ENCODE measurements around the gene CCM2L. TPM values are rescaled to one million over a fixed set of nuclear protein-coding genes. Genes with fewer than 3 reads are reported as not detected.

The CCM2L gene
- total and polyA plus RNA-seq, 2 donors (not counting 1 experiment from before 2014, with no cell fraction given): not detected

DNA sequence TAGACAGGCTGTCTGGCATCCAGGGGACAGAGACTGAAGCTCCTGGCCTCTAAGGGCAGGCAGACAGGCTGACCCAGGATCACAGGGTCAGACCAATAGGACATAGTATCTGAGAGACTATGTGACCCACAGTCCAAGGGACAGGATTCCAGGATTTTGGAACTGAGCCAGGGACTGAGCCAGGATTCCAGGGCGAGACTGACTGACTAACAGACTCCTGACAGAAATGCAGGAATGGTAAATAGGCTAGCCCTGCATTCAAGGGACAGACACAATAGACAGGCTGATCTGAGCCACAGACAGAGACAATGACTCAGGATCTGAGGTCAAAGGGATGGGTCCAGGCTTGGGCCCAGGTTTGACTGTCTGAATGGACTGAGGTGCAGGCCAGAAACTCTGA, 22.5 kb upstream of the CCM2L start:
- Histone ChIP-seq H3K9me3 (ENCODE audit: control extremely low read depth in 1 of 3, control insufficient read depth in 2 of 3, insufficient read depth in 1 of 3, low read length in 2 of 3) (no peaks in the 10 kb centered on the region), H3K4me2 (replicated peaks; ENCODE audit: low read depth, low read length, poor library complexity, severe bottlenecking) (no peak overlapping the region), H3K27ac (ENCODE audit: low read length in 2 of 2) (no peak overlapping the region), H3K79me2 (ENCODE audit: control insufficient read depth, insufficient read depth, low read length) (no peaks in the 10 kb centered on the region), H3K27me3 (replicated peaks in 1 of 4; ENCODE audit: control extremely low read depth in 1 of 4, control insufficient read depth in 3 of 4, insufficient read depth in 4 of 4, low read length in 3 of 4) (peaks cover 0 to 1% (median 0%) of the 10 kb centered on the region in 4 experiments), H4K20me1 (ENCODE audit: control insufficient read depth, insufficient read depth, low read length, poor library complexity, severe bottlenecking) (no peaks in the 10 kb centered on the region), H3K4me1 (ENCODE audit: control insufficient read depth in 2 of 2, insufficient read depth in 2 of 2, low read length in 2 of 2) (no peaks in the 10 kb centered on the region), H3K9ac (ENCODE audit: low read length) (no peak overlapping the region), H3K4me3 (ENCODE audit: control extremely low read depth in 1 of 5, extremely low read depth in 1 of 5, insufficient read depth in 1 of 5, low read depth in 2 of 5, low read length in 4 of 5) (no peak overlapping the region), H2AFZ (ENCODE audit: insufficient read depth, low read depth, low read length, poor library complexity, severe bottlenecking) (no peak overlapping the region), H3K36me3 (replicated peaks in 1 of 2; ENCODE audit: control extremely low read depth in 1 of 2, control insufficient read depth in 1 of 2, extremely low read depth in 1 of 2, insufficient read depth in 2 of 2, low read length in 1 of 2) (no peaks in the 10 kb centered on the region)
- H3K4me1 Mint-ChIP-seq: no peaks in the 10 kb centered on the region
- CTCF ChIA-PET: no interaction called here
- H3K27ac Mint-ChIP-seq: no peak overlapping the region
- H3K27me3 Mint-ChIP-seq: peaks cover 10% of the 10 kb centered on the region
- no peak for TF ChIP-seq EZH2 (IDR thresholded peaks at IDR 0.05; ENCODE audit: borderline replicate concordance, insufficient read depth, low read depth, low read length, poor library complexity, severe bottlenecking)
- TF ChIP-seq, protein P1, sequence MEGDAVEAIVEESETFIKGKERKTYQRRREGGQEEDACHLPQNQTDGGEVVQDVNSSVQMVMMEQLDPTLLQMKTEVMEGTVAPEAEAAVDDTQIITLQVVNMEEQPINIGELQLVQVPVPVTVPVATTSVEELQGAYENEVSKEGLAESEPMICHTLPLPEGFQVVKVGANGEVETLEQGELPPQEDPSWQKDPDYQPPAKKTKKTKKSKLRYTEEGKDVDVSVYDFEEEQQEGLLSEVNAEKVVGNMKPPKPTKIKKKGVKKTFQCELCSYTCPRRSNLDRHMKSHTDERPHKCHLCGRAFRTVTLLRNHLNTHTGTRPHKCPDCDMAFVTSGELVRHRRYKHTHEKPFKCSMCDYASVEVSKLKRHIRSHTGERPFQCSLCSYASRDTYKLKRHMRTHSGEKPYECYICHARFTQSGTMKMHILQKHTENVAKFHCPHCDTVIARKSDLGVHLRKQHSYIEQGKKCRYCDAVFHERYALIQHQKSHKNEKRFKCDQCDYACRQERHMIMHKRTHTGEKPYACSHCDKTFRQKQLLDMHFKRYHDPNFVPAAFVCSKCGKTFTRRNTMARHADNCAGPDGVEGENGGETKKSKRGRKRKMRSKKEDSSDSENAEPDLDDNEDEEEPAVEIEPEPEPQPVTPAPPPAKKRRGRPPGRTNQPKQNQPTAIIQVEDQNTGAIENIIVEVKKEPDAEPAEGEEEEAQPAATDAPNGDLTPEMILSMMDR (IDR thresholded peaks at IDR 0.05): no peak
- intact Hi-C loops (cut with micrococcal nuclease): no loop called here
- no peak for ATAC-seq (ENCODE audit: low read depth)
- no peak for DNase-seq
- H3K9me3 Mint-ChIP-seq (ENCODE audit: insufficient read depth): no peaks in the 10 kb centered on the region
- 87% methylated on average over 1 of the region's 1 CpG for WGBS (ENCODE audit: insufficient coverage)
- POLR2A ChIA-PET: no interaction called here
- H3K4me3 Mint-ChIP-seq: no peak overlapping the region

GRCh38 chr20:31988430-31989015, 21.7 kb upstream of the CCM2L start:
- POLR2A ChIA-PET: no interaction called here
- Histone ChIP-seq H3K4me1 (ENCODE audit: control insufficient read depth in 2 of 2, insufficient read depth in 2 of 2, low read length in 2 of 2) (no peaks in the 10 kb centered on the region), H3K27me3 (replicated peaks in 1 of 4; ENCODE audit: control extremely low read depth in 1 of 4, control insufficient read depth in 3 of 4, insufficient read depth in 4 of 4, low read length in 3 of 4) (peaks cover 0 to 6% (median 1%) of the 10 kb centered on the region in 4 experiments), H3K4me3 (ENCODE audit: control extremely low read depth in 1 of 5, extremely low read depth in 1 of 5, insufficient read depth in 1 of 5, low read depth in 2 of 5, low read length in 4 of 5) (no peak overlapping the region), H3K4me2 (replicated peaks; ENCODE audit: low read depth, low read length, poor library complexity, severe bottlenecking) (no peak overlapping the region), H3K9ac (ENCODE audit: low read length) (no peak overlapping the region), H4K20me1 (ENCODE audit: control insufficient read depth, insufficient read depth, low read length, poor library complexity, severe bottlenecking) (no peaks in the 10 kb centered on the region), H3K27ac (ENCODE audit: low read length in 2 of 2) (no peak overlapping the region), H2AFZ (ENCODE audit: insufficient read depth, low read depth, low read length, poor library complexity, severe bottlenecking) (no peak overlapping the region), H3K79me2 (ENCODE audit: control insufficient read depth, insufficient read depth, low read length) (no peaks in the 10 kb centered on the region), H3K9me3 (ENCODE audit: control extremely low read depth in 1 of 3, control insufficient read depth in 2 of 3, insufficient read depth in 1 of 3, low read length in 2 of 3) (no peaks in the 10 kb centered on the region), H3K36me3 (replicated peaks in 1 of 2; ENCODE audit: control extremely low read depth in 1 of 2, control insufficient read depth in 1 of 2, extremely low read depth in 1 of 2, insufficient read depth in 2 of 2, low read length in 1 of 2) (no peaks in the 10 kb centered on the region)
- ATAC-seq (ENCODE audit: low read depth): no peak
- Mint-ChIP-seq H3K4me1 (no peaks in the 10 kb centered on the region), H3K27ac (no peak overlapping the region), H3K9me3 (ENCODE audit: insufficient read depth) (no peaks in the 10 kb centered on the region), H3K27me3 (peaks cover 11% of the 10 kb centered on the region), H3K4me3 (no peak overlapping the region)
- CTCF ChIA-PET: no interaction called here
- no peak for TF ChIP-seq EZH2 (IDR thresholded peaks at IDR 0.05; ENCODE audit: borderline replicate concordance, insufficient read depth, low read depth, low read length, poor library complexity, severe bottlenecking)
- TF ChIP-seq, protein P1 (IDR thresholded peaks at IDR 0.05): no peak
- 86% methylated on average over 3 of the region's 5 CpGs for WGBS (ENCODE audit: insufficient coverage)
- intact Hi-C loops (cut with micrococcal nuclease): no loop called here
- no peak for DNase-seq
